HFFc6 (cell line): ENCODE data around the gene SYK. TPM values are rescaled to one million over a fixed set of nuclear protein-coding genes. Genes with fewer than 3 reads are reported as not detected.

Experiments used
- DNase-seq: peaks from one replicate; pipeline ENCODE4 v3.0.0-alpha.2; 2018
- H3K27ac Mint-ChIP-seq: 2 replicates; pipeline ENCODE4 v1.8.0; 2020; ENCODE audit warnings: mild to moderate bottlenecking, mixed read lengths
- H3K27me3 Mint-ChIP-seq: 2 replicates; pipeline ENCODE4 v1.8.0; 2021; ENCODE audit warnings: mild to moderate bottlenecking, moderate library complexity, mixed read lengths; ENCODE audit not compliant: insufficient read depth
- H3K36me3 Mint-ChIP-seq: 2 replicates; pipeline ENCODE4 v1.8.0; 2021; ENCODE audit warnings: low read depth, mixed read lengths
- H3K4me1 Mint-ChIP-seq: 2 replicates; pipeline ENCODE4 v1.8.0; 2020; ENCODE audit warnings: low read depth, mixed read lengths
- H3K4me3 Mint-ChIP-seq: 2 replicates; pipeline ENCODE4 v1.8.0; 2020; ENCODE audit warnings: mild to moderate bottlenecking, moderate library complexity, mixed read lengths
- H3K9me3 Mint-ChIP-seq: 2 replicates; pipeline ENCODE4 v1.8.0; 2020; ENCODE audit warnings: mild to moderate bottlenecking, mixed read lengths
- total RNA-seq, 6 experiments: library from RNA; stranded (reverse); fragmentation: NEBNext Ultra II Directional; extraction: Animal tissue kit (Norgen Biotek cat#: 25700); gene quantifications; 2 replicates in 1 of 6; 3 replicates in 5 of 6; pipeline ENCODE4 v1.2.3, GENCODE V29; 2021
- TF ChIP-seq, protein P1 (sequence below): fragments of 200-600 bp; sonication (generic); IDR thresholded peaks from 2 replicates; pipeline ENCODE4 v1.5.0; 2021; ENCODE audit warnings: antibody characterized with exemption, mild to moderate bottlenecking

SYK gene
- total RNA-seq, 6 experiments from 2014 or later = not detected

DNA sequence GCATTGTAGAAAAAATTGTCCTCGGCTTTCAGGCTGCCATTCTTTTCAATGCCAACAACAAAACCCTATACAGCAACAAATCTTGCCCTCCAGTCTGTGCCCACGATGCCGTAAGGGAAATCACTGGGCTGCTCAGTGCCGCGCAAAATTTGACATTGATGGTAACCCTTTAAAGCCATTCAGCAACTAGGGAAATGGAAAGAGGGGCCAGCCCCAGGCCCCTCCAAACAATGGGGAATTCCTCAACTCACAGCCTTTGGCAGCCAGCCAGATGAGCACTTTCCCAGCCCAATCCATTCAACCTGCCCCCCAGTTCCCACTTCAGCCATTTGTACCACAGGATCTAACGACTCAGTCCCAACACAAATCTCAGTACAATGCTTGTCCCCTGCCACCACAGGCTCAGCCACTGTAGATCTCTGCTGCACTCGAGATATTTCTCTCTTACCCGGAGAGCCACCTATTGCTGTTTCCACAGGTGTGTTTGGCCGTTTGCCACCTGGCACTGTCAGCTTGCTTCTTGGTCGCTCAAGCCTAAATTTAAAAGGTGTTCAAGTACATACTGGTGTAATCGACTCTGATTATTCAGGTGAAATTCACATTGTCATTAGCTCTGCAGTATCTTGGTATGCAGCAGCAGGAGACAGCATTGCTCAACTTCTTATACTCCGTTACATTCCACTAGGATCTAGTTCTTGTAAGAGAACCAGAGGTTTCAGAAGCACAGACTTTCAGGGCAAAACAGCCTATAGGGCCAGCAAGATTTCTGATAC is 103.3 kb downstream of the SYK start:
- no peak overlapping the region for H3K4me3 Mint-ChIP-seq
- peaks cover 8% of the 10 kb centered on the region for H3K4me1 Mint-ChIP-seq
- no peak overlapping the region for H3K27ac Mint-ChIP-seq
- peaks cover 5% of the 10 kb centered on the region; the same call in 1 of the 2 replicates for H3K36me3 Mint-ChIP-seq
- H3K9me3 Mint-ChIP-seq = peaks cover 13% of the 10 kb centered on the region
- TF ChIP-seq, protein P1, sequence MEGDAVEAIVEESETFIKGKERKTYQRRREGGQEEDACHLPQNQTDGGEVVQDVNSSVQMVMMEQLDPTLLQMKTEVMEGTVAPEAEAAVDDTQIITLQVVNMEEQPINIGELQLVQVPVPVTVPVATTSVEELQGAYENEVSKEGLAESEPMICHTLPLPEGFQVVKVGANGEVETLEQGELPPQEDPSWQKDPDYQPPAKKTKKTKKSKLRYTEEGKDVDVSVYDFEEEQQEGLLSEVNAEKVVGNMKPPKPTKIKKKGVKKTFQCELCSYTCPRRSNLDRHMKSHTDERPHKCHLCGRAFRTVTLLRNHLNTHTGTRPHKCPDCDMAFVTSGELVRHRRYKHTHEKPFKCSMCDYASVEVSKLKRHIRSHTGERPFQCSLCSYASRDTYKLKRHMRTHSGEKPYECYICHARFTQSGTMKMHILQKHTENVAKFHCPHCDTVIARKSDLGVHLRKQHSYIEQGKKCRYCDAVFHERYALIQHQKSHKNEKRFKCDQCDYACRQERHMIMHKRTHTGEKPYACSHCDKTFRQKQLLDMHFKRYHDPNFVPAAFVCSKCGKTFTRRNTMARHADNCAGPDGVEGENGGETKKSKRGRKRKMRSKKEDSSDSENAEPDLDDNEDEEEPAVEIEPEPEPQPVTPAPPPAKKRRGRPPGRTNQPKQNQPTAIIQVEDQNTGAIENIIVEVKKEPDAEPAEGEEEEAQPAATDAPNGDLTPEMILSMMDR = no peak
- H3K27me3 Mint-ChIP-seq = peaks cover 14% of the 10 kb centered on the region
- no peak for DNase-seq

GRCh38 chr9:90905822-90906221 is 104.2 kb downstream of the SYK start:
- Mint-ChIP-seq H3K9me3 (peaks cover 13% of the 10 kb centered on the region), H3K4me3 (no peak overlapping the region), H3K27me3 (peaks cover 14% of the 10 kb centered on the region), H3K36me3 (peaks cover 5% of the 10 kb centered on the region; the same call in 1 of the 2 replicates), H3K4me1 (peaks cover 8% of the 10 kb centered on the region), H3K27ac (no peak overlapping the region)
- DNase-seq = no peak
- TF ChIP-seq, protein P1 = no peak

- peaks cover 13% of the 10 kb centered on the region for H3K9me3 Mint-ChIP-seq
- peaks cover 5% of the 10 kb centered on the region; the same call in 1 of the 2 replicates for H3K36me3 Mint-ChIP-seq
- no peak for DNase-seq
- H3K4me1 Mint-ChIP-seq = peaks cover 8% of the 10 kb centered on the region
- H3K27ac Mint-ChIP-seq = no peak overlapping the region
- H3K27me3 Mint-ChIP-seq = peaks cover 14% of the 10 kb centered on the region
- H3K4me3 Mint-ChIP-seq = no peak overlapping the region
- TF ChIP-seq, protein P1 = no peak
Observed at GRCh38 chr9:90906316-90907055, 104.9 kb downstream of the SYK start.

DNA sequence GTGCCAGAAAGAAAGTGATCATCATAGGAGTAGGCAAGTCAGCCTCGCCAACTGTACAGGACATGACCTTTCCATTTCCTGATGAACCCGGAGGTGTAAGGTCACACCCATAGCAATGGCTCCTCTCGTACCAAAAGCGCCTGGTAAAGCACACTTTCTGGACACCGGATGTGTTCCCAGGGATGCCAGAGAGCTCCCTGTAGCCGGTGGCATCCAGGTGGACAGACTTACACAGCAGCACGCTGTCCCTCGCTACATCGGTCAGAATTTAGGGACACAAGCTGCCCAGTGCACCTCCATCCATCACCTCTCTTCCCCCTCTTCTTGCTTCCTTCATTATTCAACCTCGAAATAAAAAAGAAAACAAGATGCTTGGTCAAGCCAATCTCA is 105.4 kb downstream of the SYK start:
- peaks cover 9% of the 10 kb centered on the region for H3K9me3 Mint-ChIP-seq
- H3K36me3 Mint-ChIP-seq = peaks cover 4% of the 10 kb centered on the region; the same call in 1 of the 2 replicates
- no peak overlapping the region for H3K4me3 Mint-ChIP-seq
- peaks cover 8% of the 10 kb centered on the region for H3K4me1 Mint-ChIP-seq
- no peak for DNase-seq
- TF ChIP-seq, protein P1 = no peak
- H3K27me3 Mint-ChIP-seq = peaks cover 10% of the 10 kb centered on the region
- no peak overlapping the region for H3K27ac Mint-ChIP-seq

- no peaks in the 10 kb centered on the region; the same call in 1 of the 2 replicates for H3K36me3 Mint-ChIP-seq
- peaks cover 8% of the 10 kb centered on the region for H3K4me1 Mint-ChIP-seq
- no peak for DNase-seq
- H3K27me3 Mint-ChIP-seq = peaks cover 8% of the 10 kb centered on the region
- TF ChIP-seq, protein P1 = no peak
- no peak overlapping the region for H3K27ac Mint-ChIP-seq
- H3K4me3 Mint-ChIP-seq = no peak overlapping the region
- H3K9me3 Mint-ChIP-seq = peaks cover 6% of the 10 kb centered on the region; the same call in 1 of the 2 replicates
Observed at GRCh38 chr9:90907790-90908189, 106.2 kb downstream of the SYK start.
